ENCODE data around the gene TNFAIP8L2.
"Not testable (repeated sequence)": the region's sequence is repeated elsewhere in the genome, so short reads cannot be mapped to it uniquely, and the experiment has no call there.

Gene TNFAIP8L2

DNA sequence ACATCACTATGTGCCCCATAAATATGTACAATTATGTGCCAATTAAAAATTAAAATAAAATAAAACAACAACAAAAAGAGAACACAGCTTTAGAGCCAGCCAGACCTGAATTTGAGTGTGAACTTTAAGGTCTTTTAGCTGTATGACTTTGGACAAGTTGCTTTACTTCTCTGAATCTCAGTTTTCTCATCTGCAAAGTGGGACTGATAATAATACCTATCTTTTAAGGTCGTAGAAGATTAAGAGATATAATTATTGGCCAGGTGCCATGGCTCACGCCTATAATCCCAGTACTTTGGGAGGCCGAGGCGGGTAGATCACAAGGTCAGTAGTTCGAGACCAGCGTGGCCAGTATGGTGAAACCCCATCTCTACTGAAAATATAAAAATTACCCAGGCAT, 36.9 kb downstream of the TNFAIP8L2 start:
- DNase-seq = no peak

DNA sequence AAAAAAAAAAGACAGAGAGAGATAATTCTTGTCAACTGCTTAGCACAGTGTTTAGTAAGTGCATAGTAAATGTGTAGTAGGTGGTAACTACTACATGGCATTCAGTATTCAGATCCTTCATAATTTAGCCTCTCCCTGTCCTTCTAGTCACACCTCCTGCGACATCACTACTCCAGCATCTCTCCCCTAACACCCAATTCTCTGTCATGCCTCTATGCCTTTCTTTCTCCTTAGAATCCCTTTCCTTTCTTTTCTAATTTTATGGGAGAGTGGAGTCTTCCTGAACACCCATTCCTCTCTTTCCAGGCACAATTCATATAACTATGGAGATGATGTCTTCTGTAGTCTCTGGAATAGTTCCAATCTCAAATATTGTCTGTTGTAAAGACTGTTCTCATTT, 37.4 kb downstream of the TNFAIP8L2 start:
- DNase-seq = no peak

DNA sequence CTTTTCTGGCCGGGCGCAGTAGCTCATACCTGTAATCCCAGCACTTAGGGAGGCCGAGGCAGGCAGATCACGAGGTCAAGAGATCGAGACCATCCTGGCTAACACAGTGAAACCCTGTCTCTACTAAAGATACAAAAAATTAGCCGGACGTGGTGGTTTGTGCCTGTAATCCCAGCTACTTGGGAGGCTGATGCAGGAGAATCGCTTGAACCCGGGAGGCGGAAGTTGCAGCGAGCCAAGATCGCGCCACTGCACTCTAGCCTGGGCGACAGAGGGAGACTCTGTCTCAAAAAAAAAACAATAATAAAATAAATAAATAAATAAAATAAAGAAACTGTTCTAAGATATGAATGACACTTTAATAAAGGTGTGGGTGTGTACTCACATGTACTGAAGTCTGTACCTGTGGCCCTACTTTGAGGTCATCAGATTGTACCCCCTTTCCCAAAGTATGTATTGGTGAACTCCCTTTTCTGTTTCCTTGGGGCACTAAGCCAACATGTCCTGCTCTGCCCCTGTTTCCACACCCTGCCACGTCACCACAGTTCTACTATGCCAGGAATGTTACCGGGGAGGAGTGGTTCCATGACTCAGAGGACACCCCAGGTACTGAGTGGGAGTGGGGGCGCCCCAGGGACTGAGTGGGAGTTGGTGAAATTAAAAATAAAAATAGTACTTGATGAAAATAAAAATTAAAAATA, 38.6 kb downstream of the TNFAIP8L2 start:
- peak; percentile 31 for DNase-seq

- peak; percentile 54 for DNase-seq
These were observed 39.9 kb downstream of the TNFAIP8L2 start for GRCh38 chr1:151196292-151196800.

- no peak for DNase-seq
These were observed 41.4 kb downstream of the TNFAIP8L2 start for GRCh38 chr1:151197863-151198253.

DNA sequence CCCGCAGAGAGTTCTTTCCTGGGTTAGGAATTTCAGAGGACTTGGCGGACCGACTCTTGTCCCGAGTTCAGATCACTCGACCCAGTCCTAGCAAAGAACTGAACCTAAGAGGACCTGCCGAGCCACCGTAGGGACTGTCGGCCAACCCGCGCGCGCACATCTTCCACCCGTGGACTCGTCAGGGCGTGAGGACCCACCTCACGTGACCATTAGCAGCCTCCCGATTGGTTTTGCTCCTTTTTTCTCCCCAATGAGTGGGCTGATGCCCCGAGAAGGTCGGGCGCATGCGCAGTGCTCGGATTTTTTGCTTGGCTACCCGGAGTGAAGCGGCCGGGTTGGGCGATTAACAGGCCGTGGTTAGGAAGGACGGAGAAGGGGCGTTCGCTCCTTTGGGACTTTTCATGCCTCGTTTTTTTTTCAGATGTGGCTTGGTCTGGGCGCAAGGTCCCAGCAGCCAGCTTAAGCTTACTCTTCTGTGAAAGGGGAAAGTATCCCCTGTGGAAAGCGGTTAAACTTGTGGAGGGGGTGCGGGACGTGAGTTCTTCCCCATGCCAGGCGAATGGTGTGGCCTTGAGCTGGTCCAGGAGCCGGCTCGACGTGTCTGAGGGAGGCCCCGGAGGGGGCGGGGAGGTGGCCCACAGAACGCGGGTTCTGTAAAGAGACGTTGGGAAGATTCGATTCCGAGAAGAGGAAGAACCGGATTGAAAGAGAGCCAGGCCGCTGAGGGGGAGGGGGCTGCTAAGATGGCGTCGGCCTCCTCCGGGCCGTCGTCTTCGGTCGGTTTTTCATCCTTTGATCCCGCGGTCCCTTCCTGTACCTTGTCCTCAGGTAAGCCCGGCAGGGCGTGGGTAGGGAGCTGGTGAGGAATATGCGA, 42.0 kb downstream of the TNFAIP8L2 start, which contains the start of gene PIP5K1A:
Gene PIP5K1A, plus strand, starts transcription at position 299 of the 874 bp plus-strand sequence. Its CDS starts 445 bp downstream, at position 744.
- peak; percentile 98 for DNase-seq

DNA sequence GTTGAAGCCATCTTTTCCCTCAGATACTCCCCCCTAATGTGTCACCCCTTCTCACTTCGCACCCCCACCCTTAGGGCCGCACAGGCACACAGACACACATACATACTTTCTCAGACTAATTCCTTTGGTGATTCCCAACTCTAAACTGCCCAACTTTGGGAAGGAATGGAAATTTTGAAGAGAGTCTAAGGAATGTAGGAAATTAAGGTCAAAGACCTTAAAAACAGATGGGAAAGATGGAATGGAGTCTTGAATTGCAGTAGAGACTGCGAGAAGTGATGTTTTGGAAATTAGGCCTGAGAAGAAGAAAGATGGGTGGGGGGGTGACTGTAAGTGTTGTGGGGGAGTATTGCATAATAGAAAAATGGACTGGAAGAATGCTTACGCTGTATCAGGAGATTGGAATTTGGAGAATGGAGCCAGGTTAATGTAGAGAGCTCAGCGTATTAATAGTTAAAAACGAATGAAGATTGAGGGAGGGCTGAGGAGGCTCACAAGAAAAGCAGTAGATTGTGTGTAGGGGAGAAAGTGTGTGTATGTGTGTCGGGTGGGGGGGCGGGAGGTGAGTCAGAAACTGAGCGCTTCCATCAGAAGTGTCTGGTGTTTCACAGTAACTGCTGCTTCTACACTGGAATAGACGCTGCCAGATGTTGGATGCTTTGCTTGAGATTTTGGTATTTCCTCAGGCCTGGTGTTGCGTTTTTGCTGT, 43.6 kb downstream of the TNFAIP8L2 start:
- DNase-seq = peak; percentile 32

GRCh38 chr1:151205381-151205965, 49.0 kb downstream of the TNFAIP8L2 start:
- not testable (repeated sequence) for DNase-seq

All from activated naive CD4-positive, alpha-beta T cell treated with Interleukin-2 at 50 U/mL for 16 hours (primary cell).